ENCODE results near the gene CNNM4.

CNNM4 gene

DNA sequence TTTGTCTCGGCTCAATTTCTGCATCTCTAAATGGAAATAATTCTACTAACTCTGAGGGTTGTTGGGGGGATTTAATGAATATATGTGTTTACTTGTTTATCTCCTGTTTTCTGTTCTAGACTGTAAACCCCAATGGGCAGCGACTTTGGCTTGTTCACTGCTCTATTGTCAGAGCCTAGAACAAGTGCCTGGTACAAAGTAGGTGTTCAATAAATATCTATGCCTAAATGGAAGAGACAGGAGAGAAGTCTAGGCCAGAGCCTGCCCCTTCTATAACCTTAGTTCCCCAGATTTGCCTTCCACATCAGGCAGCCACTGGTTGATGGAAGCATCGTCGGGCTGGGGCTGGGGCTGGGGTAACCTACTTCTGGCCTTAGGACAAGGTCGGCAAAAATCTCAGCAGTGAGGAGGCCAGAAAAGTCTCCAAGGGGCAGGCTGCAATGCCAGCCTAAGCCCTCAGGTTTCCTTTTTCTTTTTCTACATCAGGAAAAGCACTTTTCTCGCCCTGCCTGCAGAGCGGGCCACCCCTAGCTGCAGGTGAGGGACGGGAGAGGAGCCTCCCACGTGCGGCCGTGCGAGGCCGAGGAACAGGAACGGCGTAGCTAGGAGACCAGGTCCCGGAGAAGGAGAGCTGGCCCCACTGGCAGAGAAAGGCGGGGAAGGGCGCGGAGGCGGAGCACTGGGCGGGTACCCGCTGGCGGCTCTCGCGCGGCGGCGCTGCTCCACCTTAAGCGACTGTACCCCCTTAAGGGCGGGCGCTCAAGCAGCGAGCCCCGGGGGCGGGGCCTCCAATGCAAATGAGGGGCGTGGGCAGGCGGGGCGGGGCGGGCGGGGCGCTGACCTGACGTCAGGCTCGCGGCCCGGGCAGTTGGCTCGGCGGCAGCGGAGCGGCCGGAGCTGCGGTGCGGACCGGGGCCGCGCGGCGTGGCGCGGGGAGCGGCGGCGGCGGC lies at the start of gene CNNM4:
Gene CNNM4, plus strand, starts transcription at position 867 of the 950 bp plus-strand sequence. CDS start 98 bp downstream, outside the sequence.
- peak; percentile 86 for DNase-seq (ENCODE audit: low read depth)

DNA sequence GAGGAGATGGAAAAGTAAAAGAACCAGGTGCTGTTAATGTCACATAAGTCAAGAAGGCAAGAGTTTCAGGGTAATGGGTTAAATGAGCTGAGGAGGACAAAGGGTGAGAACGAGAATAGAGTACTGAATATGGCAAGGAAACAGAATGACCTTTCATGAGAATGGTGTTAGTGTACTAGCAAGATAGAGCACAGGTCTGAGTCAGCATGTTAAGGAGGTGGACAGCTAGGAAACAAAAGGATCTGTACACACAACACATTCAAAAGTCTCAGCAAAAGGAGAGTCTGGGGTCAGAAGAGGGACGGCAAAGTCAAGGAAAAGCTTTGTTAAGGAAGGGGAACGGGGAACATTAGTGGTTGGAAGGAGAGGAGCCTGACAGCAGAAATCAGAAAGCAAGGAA lies 49.7 kb upstream of the CNNM4 start:
- DNase-seq (ENCODE audit: low read depth), result no peak

DNA sequence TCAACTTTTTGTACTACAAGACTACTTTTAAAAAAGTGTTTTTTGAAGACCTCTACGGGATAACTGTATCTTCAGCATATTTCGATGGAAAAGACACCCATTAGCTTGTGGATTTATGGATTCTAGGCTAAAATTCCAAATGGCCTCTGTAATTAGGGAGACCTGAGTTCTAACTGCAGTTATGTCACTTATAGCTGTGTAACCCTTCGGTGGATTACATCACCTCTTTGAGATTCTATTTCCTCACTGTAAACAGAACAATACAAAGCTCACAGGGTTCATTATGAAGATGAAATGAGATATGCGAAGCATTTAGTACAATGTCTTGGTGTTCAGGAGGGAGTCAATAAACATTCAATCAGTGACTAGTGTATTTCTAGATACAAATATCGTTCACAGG lies 45.0 kb upstream of the CNNM4 start:
- no peak for DNase-seq (ENCODE audit: low read depth)

DNA sequence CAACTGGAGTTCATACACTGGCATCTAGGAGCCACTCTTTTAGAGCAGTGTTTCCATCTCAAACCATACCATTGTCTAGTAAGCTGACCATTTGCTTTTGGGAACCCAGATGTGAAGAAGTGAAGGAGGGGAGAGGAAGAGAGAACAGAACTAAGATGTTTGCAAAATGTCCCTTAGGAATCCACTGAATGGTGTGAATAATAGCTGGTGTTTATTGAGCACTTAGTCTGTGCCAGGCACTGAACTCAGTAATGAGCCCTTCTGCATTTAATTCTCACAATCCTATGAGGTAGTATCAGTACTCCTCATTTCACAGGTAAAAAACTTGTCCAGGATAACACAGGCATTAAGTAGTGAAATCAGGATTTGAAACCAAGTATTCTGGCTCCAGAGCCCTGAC lies 44.3 kb upstream of the CNNM4 start:
- DNase-seq (ENCODE audit: low read depth), result no peak

DNA sequence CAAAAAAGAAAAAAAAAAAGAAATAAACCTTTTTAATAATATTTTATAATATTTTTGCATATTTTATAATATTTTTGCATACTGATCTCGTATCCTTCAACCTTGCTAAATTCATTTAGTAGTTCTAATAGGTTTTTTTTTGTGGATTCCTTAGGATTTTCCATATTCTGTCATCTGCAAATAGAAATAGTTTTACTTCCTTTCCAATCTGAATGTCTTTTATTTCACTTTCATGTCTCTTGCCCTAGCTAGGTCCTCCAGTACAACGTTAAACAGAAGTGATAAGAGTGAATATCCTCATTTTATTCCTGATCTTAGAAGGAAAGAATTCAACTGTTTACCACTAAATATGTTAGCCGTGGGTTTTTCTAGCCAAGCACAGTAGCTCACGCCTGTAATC lies 34.6 kb upstream of the CNNM4 start:
- DNase-seq (ENCODE audit: low read depth), result no peak

DNA sequence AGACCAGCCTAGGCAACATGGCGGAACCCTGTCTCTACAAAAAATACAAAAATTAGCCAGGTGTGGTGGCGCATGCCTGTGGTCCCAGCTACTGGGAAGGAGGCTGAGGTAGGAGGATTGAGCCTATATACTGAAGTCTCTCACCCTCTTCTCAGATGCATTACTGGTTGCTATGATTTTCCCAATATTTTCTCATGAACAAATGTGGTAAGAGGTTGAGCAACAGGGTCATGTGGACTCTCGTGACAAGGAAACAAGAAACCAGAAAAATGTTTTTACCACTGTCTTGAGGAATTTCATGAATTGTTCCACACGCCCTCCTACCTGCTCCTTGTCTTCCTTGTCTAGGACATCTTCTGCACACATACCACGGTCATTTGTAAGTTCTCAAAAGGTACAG lies 33.3 kb upstream of the CNNM4 start:
- no peak for DNase-seq (ENCODE audit: low read depth)

DNA sequence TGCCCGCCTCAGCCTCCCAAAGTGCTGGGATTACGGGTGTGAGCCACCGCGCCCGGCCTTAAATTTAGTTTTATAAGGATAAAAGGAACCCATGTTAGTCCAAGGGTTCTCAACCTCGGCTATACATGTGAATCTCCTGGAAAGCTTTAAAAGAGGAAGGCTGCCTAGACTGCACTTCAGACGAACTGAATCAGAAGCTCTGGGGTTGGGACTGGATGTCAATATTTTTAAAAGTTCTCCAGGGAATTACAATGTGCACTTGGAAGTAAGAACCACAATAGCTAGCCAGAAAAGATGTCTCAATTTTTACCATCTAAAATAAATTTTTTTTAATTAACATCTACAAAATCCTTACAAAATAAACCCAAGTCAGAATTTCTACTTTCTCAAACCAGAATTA lies 31.0 kb upstream of the CNNM4 start:
- DNase-seq (ENCODE audit: low read depth), result no peak

DNA sequence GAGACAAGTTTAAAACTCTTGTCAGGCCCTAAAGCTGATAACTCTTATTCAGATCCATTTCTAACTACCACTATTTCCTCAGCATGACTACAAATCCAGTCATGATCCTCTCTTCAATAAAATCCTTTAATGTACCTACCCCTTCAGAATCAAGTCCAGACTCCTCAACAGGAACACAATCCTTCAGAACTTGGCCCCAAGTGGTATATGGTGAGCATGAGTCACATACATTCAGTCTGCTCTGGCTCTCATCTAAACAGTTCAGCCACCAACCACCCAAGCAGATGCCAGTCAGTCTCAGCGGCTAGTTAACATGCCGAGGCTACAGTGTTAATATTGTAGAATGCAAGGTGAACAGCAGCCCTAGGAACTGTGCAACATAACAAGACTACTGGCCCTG lies 30.5 kb upstream of the CNNM4 start:
- no peak for DNase-seq (ENCODE audit: low read depth)

DNA sequence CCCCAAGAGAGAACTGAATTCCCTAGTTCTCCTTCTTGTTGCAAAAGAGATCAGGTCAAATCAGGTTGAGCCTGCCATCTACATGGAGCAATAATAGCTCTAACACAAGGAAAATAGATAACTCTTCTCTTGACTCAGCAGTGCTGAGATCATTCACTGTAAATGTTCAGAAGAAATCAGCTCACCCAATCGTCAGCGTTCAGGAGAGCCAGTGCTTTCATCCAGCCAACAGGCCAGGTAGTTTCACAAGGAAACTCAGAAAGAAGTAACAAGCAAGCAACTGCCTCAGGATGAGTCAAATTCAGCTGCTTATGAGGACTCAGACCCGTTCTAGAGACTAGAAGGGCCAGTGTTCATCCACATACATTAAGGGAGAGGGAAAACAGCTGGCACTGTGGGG lies 26.8 kb upstream of the CNNM4 start:
- no peak for DNase-seq (ENCODE audit: low read depth)

DNA sequence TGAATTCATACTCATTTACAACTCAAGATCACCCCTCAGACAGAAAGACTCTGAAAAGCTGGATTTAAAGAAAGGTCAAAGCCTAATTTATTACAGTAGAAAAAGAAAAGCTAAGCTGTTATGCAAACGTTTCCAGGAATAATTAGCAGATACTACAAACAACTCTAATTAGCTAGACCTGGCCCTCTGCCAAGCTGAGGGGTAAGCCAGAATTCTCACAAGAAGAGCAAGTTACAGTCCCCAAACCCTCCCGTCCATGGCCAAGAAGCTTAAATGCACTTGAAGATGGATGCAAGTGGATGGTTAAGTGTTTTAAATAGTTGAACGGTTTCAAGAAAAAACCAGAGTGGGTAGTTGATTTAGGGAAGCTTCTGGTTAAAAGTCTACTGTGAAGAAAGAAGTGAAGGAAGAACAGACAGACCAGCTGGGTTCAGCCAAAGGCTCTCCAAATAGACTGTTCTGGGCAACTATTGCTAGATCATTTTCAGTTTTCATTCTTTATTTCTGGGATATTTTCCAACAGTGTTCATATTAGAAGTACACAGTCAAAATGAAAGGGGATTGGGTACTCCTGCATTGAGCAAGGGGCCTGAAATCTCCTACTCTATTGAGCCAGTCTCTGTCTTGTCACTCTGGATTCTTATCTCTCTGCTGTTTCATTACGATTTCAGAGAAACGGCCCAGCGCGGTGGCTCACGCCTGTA lies 25.7 kb upstream of the CNNM4 start:
- no peak for DNase-seq (ENCODE audit: low read depth)

DNA sequence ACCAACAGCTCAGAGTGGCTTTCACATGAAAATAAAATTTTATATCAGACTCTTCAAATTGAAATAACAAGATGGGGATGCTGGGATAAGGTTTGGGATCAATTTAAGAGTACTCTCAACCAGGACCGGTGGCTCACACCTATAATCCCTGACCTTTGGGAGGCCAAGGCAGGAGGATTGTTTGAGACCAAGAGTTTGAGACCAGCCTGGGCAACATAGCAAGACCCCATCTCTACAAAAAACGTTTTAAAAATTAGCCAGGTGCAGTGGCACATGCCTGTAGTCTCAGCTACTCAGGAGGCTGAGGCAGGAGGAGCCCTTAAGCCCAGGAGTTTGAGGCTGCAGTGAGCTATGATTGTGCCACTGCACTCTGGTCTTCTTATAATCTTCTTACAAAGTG lies 23.5 kb upstream of the CNNM4 start:
- no peak for DNase-seq (ENCODE audit: low read depth)

DNA sequence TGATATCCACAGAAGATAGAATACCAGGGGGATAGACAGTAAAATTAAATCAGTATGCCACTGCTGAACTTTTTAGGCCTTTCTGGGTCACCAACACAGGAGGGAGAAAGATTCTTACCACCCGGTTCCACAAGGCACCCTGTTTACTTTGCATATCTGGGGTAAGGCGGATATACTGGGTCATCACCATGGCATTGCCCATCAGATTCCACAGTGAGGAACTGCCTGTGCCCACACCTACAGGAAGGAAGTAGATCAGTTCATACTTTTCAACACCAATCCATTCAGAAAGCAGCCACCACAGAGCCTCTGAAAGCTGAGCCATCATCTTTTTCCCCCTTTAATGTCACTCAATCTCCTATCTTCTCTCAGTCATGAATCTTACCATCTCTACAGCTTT lies 22.9 kb upstream of the CNNM4 start:
- DNase-seq (ENCODE audit: low read depth), result no peak

DNA sequence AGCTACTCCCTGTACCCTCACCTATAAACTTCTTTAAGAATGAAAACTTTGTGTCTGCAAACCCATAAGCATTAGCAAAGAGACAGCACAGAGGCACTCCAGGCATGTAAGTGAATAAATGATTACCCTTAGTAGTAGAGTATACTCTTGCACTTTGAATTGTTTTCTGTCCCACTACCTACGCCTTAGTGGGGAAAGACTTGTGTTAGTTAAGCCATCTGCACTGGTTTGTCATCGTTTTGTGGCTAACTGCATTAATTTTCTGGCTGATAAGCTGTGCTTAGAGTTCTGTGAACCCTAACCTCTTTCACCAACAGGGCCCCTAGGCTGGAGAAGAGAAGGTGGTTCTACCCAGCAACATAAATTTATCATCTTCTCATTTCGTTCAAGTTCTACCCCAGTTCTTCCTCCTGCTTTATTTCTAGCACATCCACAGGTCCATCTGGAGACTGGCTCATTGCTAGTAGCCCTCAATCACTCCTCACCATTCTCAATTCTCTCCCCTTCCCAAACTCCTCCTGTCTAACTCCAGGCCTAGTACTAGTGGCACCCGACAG lies 21.5 kb upstream of the CNNM4 start:
- DNase-seq (ENCODE audit: low read depth), result no peak

DNA sequence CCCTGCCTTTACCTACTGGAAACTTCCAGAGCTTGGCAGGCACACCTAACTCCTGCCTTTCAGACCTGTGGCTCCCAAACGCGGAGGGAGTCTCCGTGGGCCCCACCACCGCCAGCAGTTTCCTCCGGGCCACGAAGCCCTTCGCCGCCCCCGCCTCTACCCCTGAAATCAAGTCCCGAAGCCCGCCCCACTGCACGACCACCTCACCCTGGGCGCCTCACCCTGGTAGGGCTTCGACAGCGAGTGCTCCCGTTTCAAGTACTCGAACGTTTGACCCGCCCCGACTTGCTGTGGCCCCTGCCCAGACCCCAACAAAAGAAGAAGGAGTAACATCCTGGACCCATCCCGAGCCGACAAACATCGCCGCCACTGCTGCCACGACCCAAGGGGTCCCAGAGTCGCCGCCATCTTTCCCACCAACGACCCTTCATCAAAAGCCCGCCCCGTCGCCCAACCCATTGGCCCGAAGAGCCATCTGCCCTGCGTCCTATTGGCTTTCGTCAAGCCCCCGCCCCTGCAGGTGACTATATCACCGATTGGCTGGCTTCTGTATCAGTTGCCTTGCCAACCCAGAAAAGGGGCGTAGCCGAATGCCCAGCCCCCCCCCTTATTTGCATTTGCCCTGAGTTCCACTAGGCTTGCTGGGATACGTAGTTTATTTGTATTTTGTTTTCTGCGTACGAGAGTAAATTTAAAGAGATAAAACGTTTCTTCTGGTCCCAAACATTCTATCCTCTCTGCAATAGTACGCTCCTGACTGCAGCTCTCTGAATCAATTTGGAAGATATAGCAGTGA lies 20.9 kb upstream of the CNNM4 start, which contains the start of gene LMAN2L:
Gene LMAN2L, minus strand, starts transcription at position 432 of the 796 bp plus-strand sequence. Its CDS starts 24 bp downstream, at position 408.
- DNase-seq (ENCODE audit: low read depth), result peak; percentile 88

DNA sequence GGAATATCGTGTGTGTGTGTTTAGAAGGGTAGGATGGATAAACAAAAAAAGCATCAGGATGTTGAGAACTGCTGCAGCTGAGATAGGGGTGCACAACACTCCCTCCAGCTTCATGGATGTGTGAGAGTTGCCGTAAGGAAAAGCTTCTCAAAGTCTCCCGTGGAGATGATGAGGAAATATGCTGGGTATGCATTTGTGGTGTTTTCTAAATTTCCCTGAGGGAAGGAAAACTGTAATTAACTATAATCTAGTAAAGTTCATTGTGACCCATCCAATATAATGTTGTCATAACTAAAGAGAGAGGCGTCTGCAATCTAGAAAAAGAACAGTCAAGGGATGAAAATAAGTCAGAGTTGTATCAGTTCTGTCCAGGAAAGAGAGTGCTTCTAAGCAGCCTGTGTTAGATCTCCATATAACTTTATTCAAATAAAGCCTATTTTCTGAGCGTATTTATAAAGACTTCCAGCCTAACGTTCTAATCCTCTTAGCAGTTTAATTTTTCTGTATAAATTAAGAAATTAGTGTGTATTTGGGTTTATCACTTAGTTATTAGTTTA lies 13.6 kb upstream of the CNNM4 start:
- DNase-seq (ENCODE audit: low read depth), result no peak

DNA sequence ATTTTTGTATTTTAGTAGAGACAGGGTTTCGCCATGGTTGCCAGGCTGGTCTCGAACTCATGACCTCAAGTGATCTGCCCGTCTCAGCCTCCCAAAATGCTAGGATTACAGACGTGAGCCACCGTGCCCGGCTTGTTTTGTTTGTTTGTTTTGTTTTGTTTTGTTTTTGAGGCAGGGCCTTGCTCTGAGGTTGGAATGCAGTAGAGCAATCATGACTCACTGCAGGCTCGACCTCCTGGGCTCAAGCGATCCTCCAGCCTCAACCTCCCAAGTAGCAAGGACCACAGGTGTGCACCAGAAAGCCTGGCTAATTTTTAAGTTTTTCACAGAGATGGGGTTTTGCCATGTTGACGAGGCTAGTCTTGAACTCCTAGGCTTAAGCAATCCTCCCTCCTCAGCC lies 8.9 kb upstream of the CNNM4 start:
- DNase-seq (ENCODE audit: low read depth), result no peak

DNA sequence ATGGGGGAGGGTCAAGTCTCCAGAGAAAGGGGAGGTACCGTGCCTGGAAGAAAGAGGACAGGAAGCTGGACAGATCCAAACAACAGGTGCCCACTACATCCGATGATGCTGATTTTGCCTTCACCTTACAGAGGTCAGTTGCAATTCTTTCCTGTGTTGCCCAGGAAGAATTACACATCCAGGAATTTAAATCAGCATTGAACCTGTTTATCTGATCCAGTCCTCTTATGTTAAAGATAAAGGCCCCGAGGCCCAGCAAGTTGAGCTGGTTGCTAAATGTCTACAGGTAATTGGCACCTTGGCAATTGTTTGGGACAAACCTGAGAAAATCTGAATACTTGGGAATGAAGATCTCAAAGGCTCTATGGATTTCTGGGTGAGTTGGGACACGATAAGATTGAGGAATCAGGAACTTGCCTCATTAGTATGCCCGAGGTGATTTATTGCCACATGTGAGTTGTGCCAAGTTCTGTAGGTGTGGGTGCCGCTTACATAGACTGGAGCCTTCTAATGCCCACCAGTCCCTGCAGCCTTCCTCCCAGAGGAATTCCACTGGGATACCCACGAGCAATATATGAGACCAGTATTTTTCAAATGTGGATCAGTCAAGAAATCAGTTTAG lies 6.9 kb upstream of the CNNM4 start:
- DNase-seq (ENCODE audit: low read depth), result no peak

DNA sequence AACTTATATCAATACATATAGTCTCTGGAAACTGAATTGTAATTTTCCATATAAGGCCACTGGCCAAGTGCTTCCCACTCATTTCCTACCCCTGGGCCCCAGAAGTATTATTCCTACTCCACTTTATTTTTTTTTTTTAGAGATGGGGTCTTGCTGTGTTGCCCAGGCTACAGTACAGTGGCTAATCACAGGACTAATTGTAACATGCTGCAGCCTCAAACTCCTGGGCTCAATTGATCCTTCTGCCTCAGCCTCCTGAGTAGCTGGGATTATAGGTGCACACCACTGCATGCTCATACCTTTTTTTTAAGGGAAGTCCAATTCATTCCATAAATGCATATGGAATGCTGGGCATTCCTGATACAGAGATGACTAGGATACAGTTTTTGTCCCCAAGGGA lies 6.4 kb upstream of the CNNM4 start:
- DNase-seq (ENCODE audit: low read depth), result no peak

DNA sequence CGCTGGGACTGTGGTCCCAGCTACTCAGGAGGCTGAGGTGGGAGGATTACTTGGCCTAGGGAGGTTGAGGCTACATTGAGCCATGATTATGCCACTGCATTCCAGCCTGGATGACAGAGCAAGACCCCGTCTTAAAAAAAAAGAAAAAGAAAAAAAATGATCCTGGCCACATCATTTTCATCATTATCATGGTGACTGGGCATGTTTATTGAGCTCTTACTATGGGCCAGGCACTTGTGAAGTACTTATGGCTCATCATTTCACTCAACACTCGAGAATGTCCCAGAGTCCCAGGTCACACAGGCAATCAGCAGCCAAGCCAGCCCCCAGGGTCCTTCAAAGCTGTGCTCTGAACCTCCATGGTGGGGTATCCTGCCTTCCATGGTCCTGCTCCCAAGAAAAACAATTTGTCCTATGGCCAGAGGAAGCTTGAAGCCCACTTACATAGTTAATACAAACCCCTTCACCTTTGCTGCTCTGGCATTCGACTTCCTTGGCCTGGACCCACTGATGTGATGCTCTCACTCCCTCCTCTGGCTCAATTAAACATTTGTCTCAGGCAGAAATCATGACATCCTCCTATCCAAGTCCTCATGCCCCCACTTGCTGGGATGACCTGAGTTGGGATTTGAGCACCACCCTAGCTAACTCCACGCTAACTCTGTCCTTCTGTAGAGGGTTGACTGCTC lies 3.8 kb upstream of the CNNM4 start:
- no peak for DNase-seq (ENCODE audit: low read depth)

DNA sequence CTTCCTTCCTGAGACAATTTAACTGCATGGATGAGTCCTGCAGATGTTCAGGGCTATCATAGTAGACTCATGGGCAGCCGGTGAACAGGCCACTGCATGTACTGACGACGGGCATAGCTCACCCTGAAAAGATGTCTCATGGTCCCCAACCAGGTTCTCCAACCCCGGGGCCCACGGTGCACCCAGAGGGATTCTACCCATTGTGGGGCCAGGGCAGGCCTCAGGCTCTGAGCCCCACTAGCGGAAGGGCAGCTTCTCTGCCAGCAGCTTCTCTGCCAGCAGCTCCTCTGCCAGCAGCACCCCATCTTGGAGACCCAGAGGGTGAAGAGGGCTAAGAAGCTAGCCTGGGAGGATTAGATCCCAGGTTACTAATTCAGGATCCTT lies 3.2 kb upstream of the CNNM4 start:
- DNase-seq (ENCODE audit: low read depth), result no peak

DNA sequence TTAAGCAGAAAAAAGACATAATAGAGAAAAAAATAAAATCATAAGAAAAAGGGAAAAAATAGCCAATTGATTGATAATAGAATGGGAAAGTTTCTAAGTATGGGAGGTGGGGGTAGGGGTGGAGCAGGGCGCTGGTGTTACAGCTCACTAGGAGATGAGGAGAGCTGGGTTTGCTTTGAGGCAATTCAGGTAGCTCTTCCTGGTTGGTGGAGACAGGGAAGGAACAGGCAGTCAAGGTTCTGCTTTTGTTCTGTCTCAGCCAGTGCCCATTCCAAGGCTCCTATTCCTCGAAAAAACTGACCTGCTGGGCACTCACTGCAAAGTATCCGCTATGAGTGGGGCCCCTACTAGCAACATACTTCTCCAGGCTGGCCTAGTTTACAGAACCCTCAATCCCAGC lies 1.7 kb upstream of the CNNM4 start:
- no peak for DNase-seq (ENCODE audit: low read depth)

Measured in activated T-helper 1 cell treated with Interleukin-2 at 50 U/mL for 16 hours (primary cell).